Measurements from ENCODE around the gene DEPDC1B.

The DEPDC1B gene

DNA sequence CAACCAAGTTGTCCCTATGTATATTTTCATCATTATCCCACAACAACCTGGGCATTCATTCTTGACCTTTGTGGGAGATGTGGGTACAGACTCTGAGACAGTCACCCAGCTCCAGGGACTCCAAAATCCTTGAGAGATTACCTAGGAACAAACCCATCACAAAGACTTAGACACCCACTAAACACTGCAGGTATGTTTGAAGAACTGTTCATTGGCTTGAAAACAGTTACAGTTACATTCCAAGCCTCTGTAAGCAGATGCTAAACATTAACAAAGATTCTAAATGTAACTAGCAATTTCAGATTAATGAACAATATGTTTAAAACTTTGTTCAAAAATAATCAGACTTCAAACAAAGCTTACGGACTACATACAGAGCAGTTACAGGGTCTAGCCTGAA, 24.7 kb downstream of the DEPDC1B start:
- Histone ChIP-seq H3K4me3 (ENCODE audit: low read depth, low read length) (no peak overlapping the region), H3K9me3 (ENCODE audit: control insufficient read depth, insufficient read depth, low read depth, low read length) (no peaks in the 10 kb centered on the region), H3K36me3 (ENCODE audit: control insufficient read depth in 2 of 2, insufficient read depth in 1 of 2, low read length in 2 of 2) (no peaks in the 10 kb centered on the region), H3K4me1 (ENCODE audit: control insufficient read depth, insufficient read depth, low read length) (no peaks in the 10 kb centered on the region), H3K27ac (ENCODE audit: extremely low read depth, low read depth, low read length) (no peak overlapping the region)
- TF ChIP-seq SP3 (tag by site-specific recombination; IDR thresholded peaks at IDR 0.05) (no peak), PRDM1 (tag by site-specific recombination; IDR thresholded peaks at IDR 0.05) (no peak), ZSCAN30 (tag by site-specific recombination; IDR thresholded peaks at IDR 0.05) (no peak), KLF1 (tag by site-specific recombination; IDR thresholded peaks at IDR 0.05) (no peak), ZNF202 (tag by site-specific recombination; IDR thresholded peaks at IDR 0.05; ENCODE audit: borderline replicate concordance) (no peak), ZNF544 (tag by site-specific recombination; IDR thresholded peaks at IDR 0.05) (no peak), TCF7L2 (IDR thresholded peaks at IDR 0.05; ENCODE audit: borderline replicate concordance, low read depth, low read length) (no peak), ZNF184 (tag by site-specific recombination; IDR thresholded peaks at IDR 0.05) (no peak), ZBTB48 (tag by site-specific recombination; IDR thresholded peaks at IDR 0.05) (no peak), ZNF777 (tag by site-specific recombination; IDR thresholded peaks at IDR 0.05; ENCODE audit: borderline replicate concordance) (no peak), ZNF624 (tag by site-specific recombination; IDR thresholded peaks at IDR 0.05) (no peak), ZNF132 (tag by site-specific recombination; IDR thresholded peaks at IDR 0.05; ENCODE audit: borderline replicate concordance) (no peak), ZNF211 (tag by site-specific recombination; IDR thresholded peaks at IDR 0.05; ENCODE audit: low read depth) (no peak), ZNF354C (tag by site-specific recombination; IDR thresholded peaks at IDR 0.05; ENCODE audit: borderline replicate concordance, low read depth) (no peak), ZNF174 (tag by site-specific recombination; IDR thresholded peaks at IDR 0.05) (no peak), KLF9 (tag by site-specific recombination; IDR thresholded peaks at IDR 0.05; ENCODE audit: low read depth) (no peak)
- CTCF ChIA-PET: interaction anchor here (0.6 to 1.1 kb wide), 2 partner anchors 389 to 799 kb away, joined by 3 read pairs; no protein-coding TSS in a partner anchor
- POLR2A ChIA-PET: no interaction called here

GRCh38 chr5:60674251-60675069, 25.5 kb downstream of the DEPDC1B start:
- POLR2A ChIA-PET: no interaction called here

DNA sequence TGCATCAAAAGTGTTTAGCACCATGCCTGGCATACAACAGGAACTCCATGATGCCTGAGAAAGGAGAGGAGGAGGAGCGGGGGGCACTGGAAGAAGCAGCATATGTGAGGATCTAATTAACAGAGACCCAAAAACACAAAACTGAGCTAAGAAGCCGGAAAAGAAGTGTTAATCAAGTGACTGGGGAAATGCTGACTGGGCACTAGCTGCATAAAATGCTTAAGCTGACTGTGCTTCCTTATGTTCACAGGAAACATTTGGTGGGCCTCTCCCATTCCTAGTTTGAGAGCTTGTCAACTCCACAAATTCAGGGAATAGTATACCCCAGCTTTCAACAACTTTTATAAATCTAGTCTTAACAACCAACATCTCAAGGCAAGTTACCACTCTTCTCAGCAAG, 26.6 kb downstream of the DEPDC1B start:
- Histone ChIP-seq H3K4me3 (ENCODE audit: low read depth, low read length) (no peak overlapping the region), H3K4me1 (ENCODE audit: control insufficient read depth, insufficient read depth, low read length) (no peaks in the 10 kb centered on the region), H3K9me3 (ENCODE audit: control insufficient read depth, insufficient read depth, low read depth, low read length) (no peaks in the 10 kb centered on the region), H3K27ac (ENCODE audit: extremely low read depth, low read depth, low read length) (no peak overlapping the region), H3K36me3 (ENCODE audit: control insufficient read depth in 2 of 2, insufficient read depth in 1 of 2, low read length in 2 of 2) (no peaks in the 10 kb centered on the region)
- no peak for TF ChIP-seq HOXC10 (CRISPR knock-in tag; IDR thresholded peaks at IDR 0.05)
- no peak for TF ChIP-seq ZNF560 (tag by site-specific recombination; IDR thresholded peaks at IDR 0.05; ENCODE audit: borderline replicate concordance)
- TF ChIP-seq ZSCAN23 (tag by site-specific recombination; IDR thresholded peaks at IDR 0.05): no peak
- TF ChIP-seq, protein P1, sequence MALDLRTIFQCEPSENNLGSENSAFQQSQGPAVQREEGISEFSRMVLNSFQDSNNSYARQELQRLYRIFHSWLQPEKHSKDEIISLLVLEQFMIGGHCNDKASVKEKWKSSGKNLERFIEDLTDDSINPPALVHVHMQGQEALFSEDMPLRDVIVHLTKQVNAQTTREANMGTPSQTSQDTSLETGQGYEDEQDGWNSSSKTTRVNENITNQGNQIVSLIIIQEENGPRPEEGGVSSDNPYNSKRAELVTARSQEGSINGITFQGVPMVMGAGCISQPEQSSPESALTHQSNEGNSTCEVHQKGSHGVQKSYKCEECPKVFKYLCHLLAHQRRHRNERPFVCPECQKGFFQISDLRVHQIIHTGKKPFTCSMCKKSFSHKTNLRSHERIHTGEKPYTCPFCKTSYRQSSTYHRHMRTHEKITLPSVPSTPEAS (tag by site-specific recombination; IDR thresholded peaks at IDR 0.05): no peak
- TF ChIP-seq ZFP3 (tag by site-specific recombination; IDR thresholded peaks at IDR 0.05; ENCODE audit: low read depth): no peak
- no peak for TF ChIP-seq ZNF701 (tag by site-specific recombination; IDR thresholded peaks at IDR 0.05)
- POLR2A ChIA-PET: no interaction called here
- CTCF ChIA-PET: interaction anchor here (0.5 kb wide), 1 partner anchor 382 kb away, joined by 3 read pairs; no protein-coding TSS in a partner anchor

More at GRCh38 chr5:60674251-60675069, 25.5 kb downstream of the DEPDC1B start:
- Histone ChIP-seq H3K36me3 (ENCODE audit: control insufficient read depth in 2 of 2, insufficient read depth in 1 of 2, low read length in 2 of 2) (no peaks in the 10 kb centered on the region), H3K9me3 (ENCODE audit: control insufficient read depth, insufficient read depth, low read depth, low read length) (no peaks in the 10 kb centered on the region), H3K4me1 (ENCODE audit: control insufficient read depth, insufficient read depth, low read length) (no peaks in the 10 kb centered on the region), H3K4me3 (ENCODE audit: low read depth, low read length) (no peak overlapping the region), H3K27ac (ENCODE audit: extremely low read depth, low read depth, low read length) (no peak overlapping the region)
- CTCF ChIA-PET: interaction anchor here (0.6 to 1.1 kb wide), 3 partner anchors 36 to 388 kb away, joined by 3 read pairs; no protein-coding TSS in a partner anchor
- TF ChIP-seq GLIS1 (tag by site-specific recombination; IDR thresholded peaks at IDR 0.05) (no peak), PRDM1 (tag by site-specific recombination; IDR thresholded peaks at IDR 0.05) (no peak), KLF16 (tag by site-specific recombination; IDR thresholded peaks at IDR 0.05) (no peak), ZNF660 (tag by site-specific recombination; IDR thresholded peaks at IDR 0.05) (no peak), SALL2 (tag by site-specific recombination; IDR thresholded peaks at IDR 0.05; ENCODE audit: borderline replicate concordance) (no peak), ZNF473 (tag by site-specific recombination; IDR thresholded peaks at IDR 0.05) (no peak), SCRT1 (tag by site-specific recombination; IDR thresholded peaks at IDR 0.05; ENCODE audit: borderline replicate concordance) (no peak)
- TF ChIP-seq, protein P2, sequence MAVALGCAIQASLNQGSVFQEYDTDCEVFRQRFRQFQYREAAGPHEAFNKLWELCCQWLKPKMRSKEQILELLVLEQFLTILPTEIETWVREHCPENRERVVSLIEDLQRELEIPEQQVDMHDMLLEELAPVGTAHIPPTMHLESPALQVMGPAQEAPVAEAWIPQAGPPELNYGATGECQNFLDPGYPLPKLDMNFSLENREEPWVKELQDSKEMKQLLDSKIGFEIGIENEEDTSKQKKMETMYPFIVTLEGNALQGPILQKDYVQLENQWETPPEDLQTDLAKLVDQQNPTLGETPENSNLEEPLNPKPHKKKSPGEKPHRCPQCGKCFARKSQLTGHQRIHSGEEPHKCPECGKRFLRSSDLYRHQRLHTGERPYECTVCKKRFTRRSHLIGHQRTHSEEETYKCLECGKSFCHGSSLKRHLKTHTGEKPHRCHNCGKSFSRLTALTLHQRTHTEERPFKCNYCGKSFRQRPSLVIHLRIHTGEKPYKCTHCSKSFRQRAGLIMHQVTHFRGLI (tag by site-specific recombination; IDR thresholded peaks at IDR 0.05): no peak
